Mammary epithelial cell (primary cell): ENCODE data around the gene OTOGL.

ENCODE experiments used
- CTCF ChIP-seq, 2 donors: IDR thresholded peaks in 1 of 2; conservative IDR thresholded peaks in 1 of 2; 2 replicates each; pipeline ENCODE4 v1.5.1; 2011 to 2012; ENCODE audit warnings: inconsistent platforms in 2 of 2, low read length in 2 of 2, mild to moderate bottlenecking in 2 of 2, control low read depth in 1 of 2, low read depth in 1 of 2; ENCODE audit not compliant: insufficient read depth in 1 of 2; ENCODE audit errors: extremely low read depth in 1 of 2
- EZH2 ChIP-seq: IDR thresholded peaks from 2 replicates; pipeline ENCODE4 v1.6.1; 2012; ENCODE audit warnings: low read length, inconsistent platforms, borderline replicate concordance

DNA sequence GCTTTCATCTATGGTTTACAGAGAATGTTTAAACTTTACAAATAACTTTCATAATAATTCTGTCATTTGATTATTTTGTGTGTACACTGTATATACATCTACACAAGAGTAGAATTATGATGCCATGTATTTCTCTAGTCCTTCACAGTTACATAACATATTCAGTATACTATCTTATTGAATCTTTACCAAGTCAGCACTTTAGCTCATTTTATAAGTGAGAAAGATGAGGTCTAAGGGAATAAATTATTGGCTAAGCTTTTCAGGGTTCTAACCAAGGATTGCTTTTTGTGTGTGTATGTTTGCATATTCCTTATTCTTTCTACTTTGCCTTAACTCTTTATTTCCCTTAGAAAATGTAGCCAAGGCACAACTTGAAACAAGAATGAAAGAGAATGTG lies 260.4 kb downstream of the OTOGL start:
- TF ChIP-seq CTCF (conservative IDR thresholded peaks at IDR 0.05 in 1 of 2, IDR thresholded peaks at IDR 0.05 in 1 of 2; ENCODE audit: extremely low read depth in 1 of 2, insufficient read depth in 1 of 2, low read depth in 1 of 2, low read length in 2 of 2) (no peak), EZH2 (no peak)
